Measurements from ENCODE around the gene STAG3. TPM values are rescaled to one million over a fixed set of nuclear protein-coding genes. Genes with fewer than 3 reads are reported as not detected.

STAG3 gene
- total RNA-seq, 1 donor, result 0.90 TPM

- no peak for DNase-seq (ENCODE audit: low read depth)
- H3K4me3 ChIP-seq (ENCODE audit: low read depth, low read length), result peak overlapping the region; percentile 77
- no peak for TF ChIP-seq CTCF (IDR thresholded peaks at IDR 0.05; ENCODE audit: insufficient read depth, low read length)
These were observed 21.2 kb upstream of the STAG3 start for GRCh38 chr7:100156331-100157068.

DNA sequence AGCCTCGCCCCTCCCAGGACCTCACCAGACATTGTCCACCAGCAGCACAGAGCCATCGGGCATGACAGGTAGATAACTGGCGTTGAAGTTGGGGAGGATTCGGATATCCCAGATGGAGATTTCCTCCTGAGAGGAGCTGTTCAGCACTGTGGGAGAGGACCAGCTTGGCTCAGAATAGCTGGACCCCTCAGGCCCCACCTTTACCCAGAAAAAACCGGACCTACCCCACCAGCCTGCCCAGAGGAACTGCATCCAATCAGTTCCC lies 20.7 kb upstream of the STAG3 start:
- DNase-seq (ENCODE audit: low read depth), result no peak
- TF ChIP-seq CTCF (IDR thresholded peaks at IDR 0.05; ENCODE audit: insufficient read depth, low read length), result no peak
- H3K4me3 ChIP-seq (ENCODE audit: low read depth, low read length), result peak overlapping the region; percentile 77

DNA sequence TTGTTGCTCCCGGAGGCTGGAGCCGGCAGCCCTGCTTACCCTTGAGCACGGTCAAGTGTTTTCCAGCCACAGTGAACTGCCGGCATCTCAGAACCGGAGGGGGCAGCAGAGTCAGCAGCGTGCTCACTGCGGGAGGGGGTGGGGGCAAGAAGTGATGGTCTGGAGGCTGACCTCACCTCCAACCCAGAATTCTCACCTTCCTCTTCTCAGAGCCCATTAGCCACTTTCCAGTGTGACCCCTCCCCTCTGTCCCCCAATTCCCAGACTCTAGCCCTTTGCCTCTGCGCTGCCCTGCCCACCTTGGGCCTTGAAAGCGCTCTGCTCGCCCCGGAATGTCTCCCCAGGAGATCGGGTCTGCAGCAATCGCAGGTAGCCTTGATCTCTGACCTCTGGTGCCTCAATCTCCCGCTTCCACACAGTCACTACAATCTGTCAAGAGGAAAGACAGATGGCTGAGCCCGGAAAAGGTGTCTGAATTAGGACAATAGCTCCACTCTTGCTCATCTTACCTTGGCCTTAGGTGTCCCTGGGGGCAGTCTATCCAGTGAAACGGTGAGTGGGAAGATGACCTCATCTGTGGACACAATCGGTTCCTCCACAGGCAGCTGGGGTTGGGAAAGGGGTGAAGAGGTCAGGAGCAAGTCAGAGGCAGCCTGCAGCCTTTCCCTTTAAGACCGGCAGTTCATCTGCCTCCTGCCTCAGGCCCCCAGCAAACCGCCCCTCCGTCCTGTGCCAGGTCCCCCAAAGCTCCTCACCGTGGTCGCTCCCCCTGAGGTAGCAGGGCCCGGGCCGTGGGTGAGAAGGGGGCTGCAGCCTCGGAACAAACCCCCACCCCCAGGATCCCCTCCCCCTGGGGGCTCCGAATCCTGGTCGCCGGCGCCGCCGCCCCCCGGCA lies 20.1 kb upstream of the STAG3 start:
- DNase-seq (ENCODE audit: low read depth), result peak; percentile 43
- TF ChIP-seq CTCF (IDR thresholded peaks at IDR 0.05; ENCODE audit: insufficient read depth, low read length), result peak; percentile 40
- H3K4me3 ChIP-seq (ENCODE audit: low read depth, low read length), result peak overlapping the region; percentile 77

- DNase-seq (ENCODE audit: low read depth), result peak; percentile 73
- no peak for TF ChIP-seq CTCF (IDR thresholded peaks at IDR 0.05; ENCODE audit: insufficient read depth, low read length)
- peak within 1 kb of the TSS; percentile 77 for H3K4me3 ChIP-seq (ENCODE audit: low read depth, low read length)
These were observed 19.3 kb upstream of the STAG3 start, which contains the start of gene TRAPPC14 for GRCh38 chr7:100158229-100159098. TRAPPC14 (minus strand) TSS chr7:100158723; CDS start chr7:100158499, 224 bp downstream.

- no peak for TF ChIP-seq CTCF (IDR thresholded peaks at IDR 0.05; ENCODE audit: insufficient read depth, low read length)
- peak overlapping the region; percentile 77 for H3K4me3 ChIP-seq (ENCODE audit: low read depth, low read length)
- no peak for DNase-seq (ENCODE audit: low read depth)
These were observed 18.6 kb upstream of the STAG3 start for GRCh38 chr7:100159099-100159623.

DNA sequence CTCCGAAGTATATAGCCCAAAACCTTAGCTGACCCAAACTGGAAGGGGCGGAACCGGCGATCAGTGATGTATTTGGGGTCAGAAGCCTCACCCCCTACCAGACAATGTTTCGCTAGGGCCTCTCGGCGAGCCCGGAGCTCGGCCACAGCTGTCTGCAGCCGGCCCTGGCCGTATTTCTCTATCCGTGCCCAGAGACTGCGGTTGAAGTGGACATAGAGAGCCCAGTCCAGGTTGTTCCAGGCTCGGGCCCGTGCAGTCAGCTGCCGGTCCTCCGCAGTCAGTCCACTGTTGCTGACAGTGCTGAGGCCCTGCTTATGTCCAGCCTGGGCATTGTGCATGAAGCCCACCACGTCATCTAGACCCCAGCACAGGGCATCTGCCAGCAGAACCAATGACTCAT lies 17.7 kb upstream of the STAG3 start:
- TF ChIP-seq CTCF (IDR thresholded peaks at IDR 0.05; ENCODE audit: insufficient read depth, low read length), result no peak
- DNase-seq (ENCODE audit: low read depth), result no peak

More for the DNA sequence above, 17.7 kb upstream of the STAG3 start:
- H3K4me3 ChIP-seq (ENCODE audit: low read depth, low read length), result no peak overlapping the region
